Astrocyte (in vitro differentiated cells and primary cell): ENCODE data around the gene NFE2L1.

ENCODE experiments used
- EZH2 ChIP-seq: IDR thresholded peaks from 2 replicates; pipeline ENCODE4 v1.6.1; 2012; ENCODE audit warnings: mild to moderate bottlenecking, low read length, inconsistent platforms; ENCODE audit not compliant: insufficient read depth
- TF ChIP-seq, protein P1 (sequence below): IDR thresholded peaks from 2 replicates; pipeline ENCODE4 v1.5.1; 2011; ENCODE audit warnings: low read depth, mild to moderate bottlenecking, inconsistent platforms, low read length, moderate library complexity; ENCODE audit not compliant: insufficient read depth

- TF ChIP-seq, protein P1, sequence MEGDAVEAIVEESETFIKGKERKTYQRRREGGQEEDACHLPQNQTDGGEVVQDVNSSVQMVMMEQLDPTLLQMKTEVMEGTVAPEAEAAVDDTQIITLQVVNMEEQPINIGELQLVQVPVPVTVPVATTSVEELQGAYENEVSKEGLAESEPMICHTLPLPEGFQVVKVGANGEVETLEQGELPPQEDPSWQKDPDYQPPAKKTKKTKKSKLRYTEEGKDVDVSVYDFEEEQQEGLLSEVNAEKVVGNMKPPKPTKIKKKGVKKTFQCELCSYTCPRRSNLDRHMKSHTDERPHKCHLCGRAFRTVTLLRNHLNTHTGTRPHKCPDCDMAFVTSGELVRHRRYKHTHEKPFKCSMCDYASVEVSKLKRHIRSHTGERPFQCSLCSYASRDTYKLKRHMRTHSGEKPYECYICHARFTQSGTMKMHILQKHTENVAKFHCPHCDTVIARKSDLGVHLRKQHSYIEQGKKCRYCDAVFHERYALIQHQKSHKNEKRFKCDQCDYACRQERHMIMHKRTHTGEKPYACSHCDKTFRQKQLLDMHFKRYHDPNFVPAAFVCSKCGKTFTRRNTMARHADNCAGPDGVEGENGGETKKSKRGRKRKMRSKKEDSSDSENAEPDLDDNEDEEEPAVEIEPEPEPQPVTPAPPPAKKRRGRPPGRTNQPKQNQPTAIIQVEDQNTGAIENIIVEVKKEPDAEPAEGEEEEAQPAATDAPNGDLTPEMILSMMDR = no peak
- no peak for TF ChIP-seq EZH2
These were observed 41.0 kb upstream of the NFE2L1 start for GRCh38 chr17:48006936-48007709.
